NCI-H187 treated with DMSO at 0.1 percent for 48 hours (cell line): ENCODE measurements around the gene ABCD1.
"Not testable (repeated sequence)": the region's sequence is repeated elsewhere in the genome, so short reads cannot be mapped to it uniquely, and the experiment has no call there.

Source experiments
- DNase-seq: peaks from one replicate; lab custom pipeline; 2025; lab: John Stamatoyannopoulos, UW

The ABCD1 gene

DNA sequence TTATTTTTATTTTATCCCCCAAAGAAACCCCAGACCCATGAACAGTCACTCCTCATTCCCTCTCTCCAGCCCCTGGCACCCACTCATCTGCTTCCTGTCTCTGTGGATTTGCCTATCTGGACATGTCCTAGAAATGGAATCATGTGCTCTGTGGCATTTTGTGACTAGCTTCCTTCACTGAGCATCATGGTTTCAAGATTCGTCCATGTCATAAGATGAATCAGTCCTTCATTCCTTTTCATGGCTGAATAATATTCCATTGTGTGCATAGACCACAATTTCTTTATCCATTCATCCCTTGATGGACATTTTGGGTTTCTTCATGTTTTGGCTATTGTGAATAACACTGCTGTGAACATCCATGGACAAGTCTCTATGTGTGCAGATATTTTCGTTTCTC, 10.2 kb downstream of the ABCD1 start:
- DNase-seq, result no peak

DNA sequence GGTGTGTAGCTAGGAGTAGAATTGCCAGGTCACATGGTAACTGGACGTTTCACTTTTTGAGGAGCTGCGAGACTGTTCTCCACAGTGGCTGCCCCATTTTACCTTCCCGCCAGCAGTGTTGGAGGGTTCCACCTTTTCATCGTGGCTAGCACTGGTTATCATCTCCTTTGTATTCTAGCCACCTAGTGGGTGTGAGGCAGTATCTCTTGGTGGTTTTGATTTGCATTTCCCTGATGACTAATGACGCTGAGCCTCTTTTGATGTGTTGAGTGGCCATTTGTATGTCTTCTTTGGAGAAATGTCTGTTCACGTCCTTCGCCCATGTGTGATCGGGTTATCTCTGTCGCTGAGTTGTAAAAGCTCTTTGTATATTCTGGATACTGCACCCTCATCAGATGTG, 10.6 kb downstream of the ABCD1 start:
- DNase-seq, result no peak

DNA sequence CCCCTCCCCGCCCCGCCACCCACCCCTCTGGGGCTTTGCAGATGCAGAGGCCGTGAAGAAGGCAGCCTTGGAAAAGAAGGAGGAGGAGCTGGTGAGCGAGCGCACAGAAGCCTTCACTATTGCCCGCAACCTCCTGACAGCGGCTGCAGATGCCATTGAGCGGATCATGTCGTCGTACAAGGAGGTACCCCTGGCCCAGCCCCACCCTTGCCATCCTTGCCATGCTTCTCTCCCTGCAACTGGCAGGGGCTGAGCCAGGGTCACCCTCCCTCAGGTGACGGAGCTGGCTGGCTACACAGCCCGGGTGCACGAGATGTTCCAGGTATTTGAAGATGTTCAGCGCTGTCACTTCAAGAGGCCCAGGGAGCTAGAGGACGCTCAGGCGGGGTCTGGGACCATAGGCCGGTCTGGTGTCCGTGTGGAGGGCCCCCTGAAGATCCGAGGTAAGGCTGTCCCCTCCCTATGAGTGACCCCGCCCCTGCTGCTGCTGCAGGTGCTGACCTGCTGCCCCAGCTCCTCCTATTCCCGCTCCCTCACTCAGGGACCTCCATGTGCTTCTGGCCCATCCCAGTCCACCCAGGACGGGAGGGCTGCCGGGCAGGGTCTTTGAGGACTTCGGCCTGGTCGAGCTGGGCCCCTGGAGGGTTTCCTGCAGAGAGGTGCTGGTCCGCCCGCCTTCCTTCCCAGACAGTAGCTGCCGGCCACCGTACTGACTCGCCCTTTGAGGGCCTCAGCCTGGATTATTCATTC, 11.6 kb downstream of the ABCD1 start:
- DNase-seq, result no peak

DNA sequence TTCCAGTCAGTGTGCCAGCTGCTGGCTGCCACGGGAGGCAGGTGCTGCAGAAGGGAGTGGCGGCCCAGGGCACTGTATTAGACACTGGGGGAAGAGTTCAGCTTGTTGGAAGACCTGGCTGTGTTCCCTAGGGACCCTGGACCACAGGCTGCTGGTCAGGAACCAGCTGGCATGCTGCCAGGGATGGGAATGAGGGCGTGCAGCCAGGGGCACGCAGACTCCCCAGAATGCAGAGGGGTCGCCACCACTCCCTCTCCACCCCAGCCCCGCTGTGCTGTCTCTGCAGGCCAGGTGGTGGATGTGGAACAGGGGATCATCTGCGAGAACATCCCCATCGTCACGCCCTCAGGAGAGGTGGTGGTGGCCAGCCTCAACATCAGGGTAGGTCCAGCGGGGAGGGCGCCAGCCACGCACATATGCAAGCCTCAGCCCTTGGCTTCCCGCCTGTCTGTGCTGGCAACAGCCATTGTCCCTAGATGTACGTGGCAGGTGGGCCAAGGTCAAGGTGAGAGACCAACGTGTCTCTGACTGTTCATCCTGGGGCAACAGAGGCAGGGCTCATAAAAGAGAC, 12.3 kb downstream of the ABCD1 start:
- DNase-seq, result no peak

DNA sequence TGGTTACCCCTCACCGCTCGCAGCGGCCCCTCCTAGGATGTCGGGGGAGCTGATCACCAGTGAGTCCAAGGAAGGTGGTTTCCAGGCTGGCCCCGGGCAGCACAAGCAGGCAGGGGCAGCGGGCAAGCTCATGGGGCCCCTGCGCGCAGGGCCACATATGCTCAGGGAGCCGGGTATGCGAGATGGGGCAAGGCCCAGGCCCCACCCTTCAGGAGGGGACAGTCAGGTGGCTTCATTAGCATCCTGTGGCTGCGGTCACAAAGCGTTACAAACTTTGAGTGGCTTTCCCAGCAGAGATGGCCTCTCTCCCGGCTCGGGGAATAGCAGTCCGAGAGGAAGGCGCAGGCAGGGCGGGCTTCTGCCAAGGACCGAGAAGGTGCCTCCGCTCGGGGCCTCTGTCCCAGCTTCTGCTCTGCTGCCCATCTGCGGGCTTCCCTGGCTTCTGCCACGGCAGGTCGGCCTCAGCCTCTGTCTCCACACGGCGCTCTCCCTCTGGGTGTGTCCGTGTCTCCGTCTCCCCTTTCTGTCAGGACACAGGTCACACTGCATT, 13.5 kb downstream of the ABCD1 start:
- no peak for DNase-seq

DNA sequence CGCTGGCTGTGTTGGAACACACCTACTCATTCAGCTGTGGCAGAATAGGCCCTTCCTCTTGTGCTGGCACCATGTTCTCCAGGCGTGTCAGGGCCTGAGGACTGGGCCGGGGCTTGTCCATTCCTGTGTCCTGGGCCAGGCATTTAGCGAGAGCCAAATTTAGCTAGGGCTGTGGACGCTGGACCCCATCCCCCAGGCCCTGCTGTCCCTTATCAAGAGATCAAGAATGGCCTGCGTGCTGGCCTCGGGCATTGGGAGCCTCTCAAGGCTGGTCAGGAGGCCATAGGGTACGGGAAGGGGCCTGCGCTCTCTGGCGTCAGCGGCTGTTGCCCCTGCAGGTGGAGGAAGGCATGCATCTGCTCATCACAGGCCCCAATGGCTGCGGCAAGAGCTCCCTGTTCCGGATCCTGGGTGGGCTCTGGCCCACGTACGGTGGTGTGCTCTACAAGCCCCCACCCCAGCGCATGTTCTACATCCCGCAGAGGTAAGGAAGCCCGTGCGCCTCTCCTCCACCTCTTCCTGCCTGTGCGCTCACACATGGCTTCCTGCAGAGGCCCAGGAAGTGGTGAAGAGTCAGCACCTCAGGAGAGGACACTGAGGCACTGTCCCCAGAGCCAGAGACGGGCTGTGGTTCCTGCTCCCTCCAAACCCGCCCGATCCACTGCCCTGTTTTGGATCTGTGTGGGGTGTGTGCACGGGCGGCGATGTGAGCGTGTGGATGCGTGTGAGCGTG, 15.3 kb downstream of the ABCD1 start:
- DNase-seq, result no peak

DNA sequence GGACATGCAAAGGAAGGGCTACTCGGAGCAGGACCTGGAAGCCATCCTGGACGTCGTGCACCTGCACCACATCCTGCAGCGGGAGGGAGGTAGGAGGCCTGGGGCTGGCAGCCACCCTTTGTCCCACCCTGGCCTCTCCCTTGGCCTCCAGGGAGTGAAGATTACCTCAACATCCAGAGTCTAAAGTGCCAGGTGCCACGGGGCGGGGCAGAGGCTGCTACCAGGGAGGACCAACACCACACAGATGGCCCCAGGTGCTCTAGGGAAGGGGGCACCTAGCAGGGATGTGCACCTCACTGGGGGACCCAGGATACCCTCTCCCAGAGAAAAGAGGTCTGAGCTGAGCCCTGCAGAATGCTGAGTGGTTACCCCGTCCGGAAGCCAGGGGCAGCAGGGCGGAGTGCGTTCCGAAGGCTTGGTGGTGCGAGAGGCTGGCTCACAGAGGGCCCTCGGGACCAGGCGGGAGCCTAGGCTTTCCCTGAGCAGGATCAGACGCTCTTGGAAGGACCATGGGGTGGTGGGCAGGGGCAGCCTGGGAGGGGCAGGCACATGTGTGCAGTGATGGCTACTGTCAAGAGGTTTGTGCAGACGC, 16.1 kb downstream of the ABCD1 start:
- DNase-seq, result no peak

DNA sequence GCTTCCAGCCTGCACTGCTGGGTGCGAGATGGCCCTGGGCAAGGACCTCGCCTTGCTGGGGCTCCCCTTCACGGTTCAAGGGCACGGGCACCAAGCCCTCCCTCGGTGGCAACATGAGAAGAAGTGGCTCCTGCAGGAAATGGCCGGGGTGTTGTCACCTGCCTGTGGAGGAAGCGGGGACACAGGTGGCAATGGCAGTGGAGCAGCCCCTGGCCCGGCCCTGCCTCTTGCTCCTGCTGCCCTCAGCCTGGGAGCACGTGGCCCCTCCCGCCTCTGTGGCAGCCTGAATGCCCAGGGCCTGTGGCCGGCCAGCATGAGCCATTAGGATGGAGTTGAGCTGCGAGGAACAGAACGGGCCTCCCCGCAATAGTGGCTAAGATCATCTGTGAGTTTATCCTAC, 16.8 kb downstream of the ABCD1 start:
- no peak for DNase-seq

DNA sequence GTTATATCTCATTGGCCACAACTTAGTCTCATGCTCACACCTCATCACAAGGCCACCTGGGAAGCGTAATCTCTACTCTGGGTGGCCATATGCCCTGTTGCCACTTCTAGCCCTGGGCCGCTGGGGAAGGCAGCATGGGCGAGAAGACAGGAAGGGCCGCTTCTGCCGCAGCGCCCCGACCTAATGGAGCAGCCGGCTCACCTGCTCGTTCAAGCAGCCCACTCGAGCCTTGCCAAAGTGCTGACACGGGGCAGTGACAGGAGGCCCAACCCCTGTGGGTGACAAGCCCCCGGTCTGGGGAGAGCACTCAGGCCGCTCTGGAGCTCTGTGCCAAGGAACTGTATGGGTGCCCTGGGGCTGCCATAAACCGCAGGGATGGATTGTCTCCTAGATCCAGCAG, 17.5 kb downstream of the ABCD1 start:
- DNase-seq, result not testable (repeated sequence)

DNA sequence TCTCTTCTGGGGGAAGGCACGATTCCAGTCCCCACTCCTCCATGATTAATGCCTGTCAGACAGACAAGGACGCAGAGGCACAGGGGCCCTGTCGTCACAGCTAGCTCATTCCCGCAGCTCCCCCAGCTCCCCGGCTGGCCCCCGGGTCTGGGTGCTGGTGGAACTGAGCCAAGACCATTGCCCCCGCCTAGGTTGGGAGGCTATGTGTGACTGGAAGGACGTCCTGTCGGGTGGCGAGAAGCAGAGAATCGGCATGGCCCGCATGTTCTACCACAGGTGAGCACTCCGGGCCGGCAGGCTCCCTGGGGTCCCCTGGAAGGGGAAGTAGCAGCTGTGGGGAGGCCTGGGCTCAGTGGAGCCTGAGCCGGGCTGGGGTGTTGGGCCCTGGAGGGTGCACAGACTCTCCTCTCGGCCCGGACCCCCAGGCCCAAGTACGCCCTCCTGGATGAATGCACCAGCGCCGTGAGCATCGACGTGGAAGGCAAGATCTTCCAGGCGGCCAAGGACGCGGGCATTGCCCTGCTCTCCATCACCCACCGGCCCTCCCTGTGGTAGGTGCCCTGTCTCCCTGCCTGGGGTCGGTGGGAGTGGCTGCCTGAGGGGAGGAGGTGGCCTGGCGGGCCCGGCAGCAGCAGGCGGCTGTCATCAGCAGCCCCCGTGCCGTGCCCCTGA, 18.3 kb downstream of the ABCD1 start:
- DNase-seq, result not testable (repeated sequence)

DNA sequence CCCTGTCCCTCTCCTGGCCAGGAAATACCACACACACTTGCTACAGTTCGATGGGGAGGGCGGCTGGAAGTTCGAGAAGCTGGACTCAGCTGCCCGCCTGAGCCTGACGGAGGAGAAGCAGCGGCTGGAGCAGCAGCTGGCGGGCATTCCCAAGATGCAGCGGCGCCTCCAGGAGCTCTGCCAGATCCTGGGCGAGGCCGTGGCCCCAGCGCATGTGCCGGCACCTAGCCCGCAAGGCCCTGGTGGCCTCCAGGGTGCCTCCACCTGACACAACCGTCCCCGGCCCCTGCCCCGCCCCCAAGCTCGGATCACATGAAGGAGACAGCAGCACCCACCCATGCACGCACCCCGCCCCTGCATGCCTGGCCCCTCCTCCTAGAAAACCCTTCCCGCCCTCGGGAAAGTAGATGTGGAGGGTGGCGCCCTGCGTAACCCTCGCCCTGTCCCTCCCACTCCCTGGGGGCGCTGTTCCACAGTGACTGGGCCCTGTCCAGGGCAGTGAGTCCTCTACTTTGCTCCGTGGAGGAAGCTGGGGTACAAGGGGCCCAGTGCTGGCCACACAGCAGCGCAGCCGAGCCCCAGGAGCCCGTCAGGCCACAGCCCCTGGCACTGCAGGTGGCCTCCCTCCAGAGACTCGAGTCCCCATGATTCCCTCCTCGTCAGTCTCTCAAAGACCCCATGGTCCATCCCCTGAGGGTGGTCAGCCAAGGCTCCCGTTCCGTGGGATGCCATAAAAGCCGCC, 19.0 kb downstream of the ABCD1 start:
- not testable (repeated sequence) for DNase-seq

DNA sequence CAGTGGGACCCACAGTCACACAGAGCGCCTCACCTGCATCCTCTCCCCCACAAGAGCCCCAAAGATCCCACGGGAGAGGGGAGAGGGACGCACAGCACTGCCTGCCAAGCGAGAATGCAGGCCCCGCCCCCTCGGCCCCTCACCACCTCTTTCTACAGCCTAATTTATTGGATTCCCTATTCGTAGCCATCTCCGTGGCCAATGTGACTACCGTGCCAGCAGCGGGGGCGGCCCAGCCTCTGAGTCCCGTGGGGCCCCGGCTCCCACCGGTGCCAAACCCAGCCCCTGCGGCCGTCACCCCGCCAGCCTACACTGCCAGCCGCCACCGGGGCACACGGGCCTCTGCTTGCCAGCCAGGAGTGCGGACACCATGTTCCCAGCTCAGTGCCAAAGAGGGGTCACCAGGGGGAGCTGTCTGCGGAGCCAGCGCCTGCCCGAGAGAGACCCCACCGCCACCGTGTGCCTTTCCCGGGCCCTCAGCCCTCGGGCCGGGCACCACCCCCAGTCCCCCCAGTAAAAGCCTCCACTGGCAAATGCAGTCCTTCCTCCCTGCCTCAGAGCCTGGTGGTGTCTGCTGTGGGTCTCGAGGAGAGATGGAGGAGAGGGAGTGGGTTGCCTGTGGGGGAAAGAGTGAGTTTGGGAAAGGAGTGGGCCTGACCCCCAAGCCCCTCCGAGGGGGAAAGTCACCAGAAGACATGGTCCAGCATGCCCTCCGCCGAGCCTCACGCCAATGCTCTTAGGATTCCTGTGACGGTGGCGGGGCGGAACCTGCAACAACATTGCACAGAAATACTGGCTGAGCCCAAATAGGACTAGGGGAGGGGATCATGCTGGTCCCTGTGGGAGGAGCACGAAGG, 19.8 kb downstream of the ABCD1 start:
- no peak for DNase-seq

DNA sequence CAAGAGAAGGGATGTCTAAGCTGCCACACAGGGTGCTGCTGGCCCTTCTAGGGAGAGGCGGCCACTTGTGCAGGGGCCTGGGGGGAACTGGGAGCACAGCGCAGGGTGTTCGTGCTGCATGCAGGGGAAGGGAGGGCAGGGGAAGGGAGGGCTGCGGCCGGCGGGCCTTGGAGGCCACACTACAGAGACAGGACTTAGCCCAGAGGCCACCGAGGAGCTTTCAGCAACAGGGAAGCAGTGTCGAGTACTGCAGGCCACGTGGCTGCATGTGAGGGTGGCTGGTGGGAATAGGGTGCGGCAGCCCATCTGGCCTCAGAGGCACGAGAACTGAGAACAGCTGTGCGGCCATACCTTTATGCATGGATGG, 20.4 kb downstream of the ABCD1 start:
- DNase-seq, result not testable (repeated sequence)

DNA sequence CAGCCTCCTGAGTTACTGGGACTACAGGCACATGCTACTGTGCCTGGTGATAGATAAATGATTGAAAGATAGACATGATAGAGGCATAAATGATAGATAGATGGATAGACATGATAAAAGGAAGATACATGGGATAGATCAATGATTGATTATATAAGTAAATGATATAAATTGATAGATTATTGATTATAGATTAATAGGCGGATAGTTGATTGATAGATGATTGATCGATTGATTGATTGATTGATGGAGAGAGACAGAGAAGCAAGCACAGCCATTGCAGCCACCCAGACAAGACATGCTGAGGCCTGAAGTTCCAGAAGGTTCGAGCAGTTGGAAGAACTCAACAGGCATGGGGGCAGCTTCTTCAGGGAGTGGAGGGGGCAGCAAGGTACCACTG, 21.7 kb downstream of the ABCD1 start:
- DNase-seq, result no peak

DNA sequence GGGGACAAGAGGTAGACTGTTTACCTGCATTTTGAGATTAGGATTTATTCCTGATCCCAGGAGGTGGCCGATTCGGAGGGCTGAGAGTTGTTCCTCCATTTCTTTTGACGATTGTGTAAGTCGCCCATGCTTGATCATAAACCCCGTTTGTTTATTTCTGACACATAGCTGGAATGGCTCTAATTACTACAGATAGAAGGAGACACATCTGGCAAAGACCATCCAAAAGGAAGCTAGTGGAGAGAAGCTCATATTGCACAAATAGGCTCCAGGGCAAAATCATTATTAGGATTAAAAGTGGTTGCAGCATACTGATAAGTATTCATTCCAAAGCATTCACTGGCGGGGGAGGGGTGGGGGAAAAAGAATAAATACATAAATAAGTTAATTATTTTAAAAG, 22.3 kb downstream of the ABCD1 start:
- DNase-seq, result not testable (repeated sequence)

DNA sequence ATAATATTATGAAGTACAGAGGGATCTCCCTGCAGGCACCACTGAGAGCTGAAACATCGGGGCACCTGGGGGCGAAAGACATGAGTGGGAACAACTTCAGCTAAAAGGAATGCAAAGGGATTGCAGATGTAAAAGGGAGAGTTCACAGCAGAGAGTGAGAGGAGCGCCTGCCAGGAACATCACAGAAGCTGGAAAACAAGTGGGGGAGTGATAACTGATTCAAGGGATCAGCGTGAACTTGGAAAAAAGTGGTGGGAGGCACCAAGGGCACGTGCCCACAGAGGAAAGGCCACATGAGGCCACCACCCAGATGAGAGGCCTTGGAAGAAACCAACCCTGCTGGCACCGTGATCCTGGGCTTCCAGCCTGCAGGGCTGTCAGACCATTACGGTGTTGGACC, 24.4 kb downstream of the ABCD1 start:
- not testable (repeated sequence) for DNase-seq

DNA sequence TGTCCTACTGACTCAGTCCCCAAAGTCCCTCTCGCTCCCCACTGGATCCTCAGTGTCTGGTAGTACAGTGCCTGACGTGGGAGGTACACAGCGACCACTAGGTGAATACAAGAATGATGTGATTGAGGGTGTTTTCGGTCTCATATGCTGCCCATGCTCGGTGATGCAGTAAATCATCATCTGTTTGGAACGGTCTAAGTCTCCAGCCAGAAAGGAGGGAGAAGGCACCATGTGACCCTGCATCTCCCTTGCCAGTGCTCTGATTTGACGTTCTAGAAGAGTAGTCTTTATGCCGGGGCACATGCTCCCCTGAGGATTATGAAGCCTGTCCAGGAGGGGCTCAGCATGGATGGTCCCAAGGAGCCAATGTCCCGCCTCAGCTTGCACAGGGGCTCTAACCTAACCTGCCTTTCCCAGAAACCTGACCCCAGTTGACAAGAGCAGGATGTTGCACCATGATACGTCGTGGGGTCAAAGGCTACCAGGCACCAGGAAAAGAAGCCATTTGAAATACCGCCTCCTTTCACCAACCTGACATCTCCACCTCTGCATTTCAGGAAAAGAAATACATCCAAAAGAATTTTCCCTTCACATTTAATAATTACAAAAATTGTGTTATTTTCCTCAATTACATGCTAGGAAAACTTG, 25.6 kb downstream of the ABCD1 start:
- DNase-seq, result no peak

DNA sequence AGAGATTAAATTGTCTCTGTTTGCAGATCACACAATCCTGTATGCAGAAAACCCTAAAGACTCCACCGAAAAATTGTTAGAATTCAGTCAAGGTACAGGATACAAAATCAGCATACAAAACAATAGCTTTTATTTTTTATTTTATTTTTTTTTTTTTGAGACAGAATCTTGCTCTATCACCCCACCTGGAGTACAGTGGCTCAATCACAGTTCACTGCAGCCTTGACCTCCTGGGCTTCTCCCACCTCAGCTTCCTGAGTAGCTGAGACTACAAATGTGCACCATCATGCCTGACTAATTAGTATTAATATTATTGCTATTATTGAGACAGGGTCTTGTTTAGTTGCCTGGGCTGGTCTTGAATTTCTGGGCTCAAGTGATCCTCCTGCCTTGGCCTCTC, 30.5 kb downstream of the ABCD1 start:
- DNase-seq, result no peak

DNA sequence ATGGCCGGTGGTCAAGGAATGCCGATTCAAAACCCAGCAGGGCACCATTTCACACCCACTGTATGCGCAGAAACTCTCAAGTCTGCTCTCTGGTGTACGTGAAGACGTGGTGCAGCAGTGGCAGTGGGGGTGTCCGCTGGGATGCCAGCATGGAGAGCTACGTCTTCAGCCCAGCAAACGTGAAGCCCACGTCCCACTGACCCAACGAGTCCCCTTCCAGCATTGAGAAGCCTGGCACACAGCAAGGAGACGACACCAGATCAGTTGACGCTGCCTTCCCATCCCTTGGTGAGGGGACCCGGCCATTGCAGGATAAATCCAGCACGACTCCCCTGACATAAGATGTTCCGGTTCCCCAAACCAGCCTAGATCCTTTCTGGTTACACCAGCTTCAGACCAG, 37.2 kb downstream of the ABCD1 start:
- DNase-seq, result no peak

DNA sequence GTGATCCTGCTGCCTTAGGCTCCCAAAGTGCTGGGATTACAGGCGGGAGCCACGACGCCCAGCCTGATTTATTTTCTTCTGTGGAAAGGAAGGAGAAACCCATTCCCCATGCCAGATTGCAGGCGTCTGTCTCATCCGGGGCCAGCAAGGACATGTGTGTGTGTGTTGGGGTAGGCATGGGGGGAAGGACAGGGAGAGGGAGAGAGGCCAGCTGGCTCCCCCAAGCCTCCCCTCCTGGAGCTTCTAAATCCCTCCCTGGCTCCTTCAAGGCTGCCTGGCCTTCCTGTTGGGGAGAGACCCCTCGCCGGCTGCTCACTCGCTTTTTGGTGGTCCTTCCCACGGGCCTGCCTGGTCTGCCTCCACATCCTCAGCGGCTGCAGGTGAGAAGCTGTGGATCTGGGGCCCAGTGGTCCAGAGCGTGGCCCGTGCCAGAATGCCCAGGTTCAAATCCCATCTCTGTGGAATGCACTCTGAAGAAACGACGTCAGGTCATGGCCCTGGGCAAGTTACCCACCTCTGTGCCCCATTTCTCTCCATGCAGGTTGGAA, 38.0 kb downstream of the ABCD1 start:
- no peak for DNase-seq
